Hepatocyte (in vitro differentiated cells): Measurements from ENCODE around the gene DGKD. TPM values are rescaled to one million over a fixed set of nuclear protein-coding genes. Genes with fewer than 3 reads are reported as not detected.

Experiments used
- DNase-seq: peaks from one replicate; pipeline ENCODE4 v3.0.0-alpha.2; 2016; ENCODE audit warnings: low spot score
- H2AFZ ChIP-seq: fragments of 200-600 bp; sonication (generic); 2 replicates; pipeline ENCODE4 v1.6.0; 2016; ENCODE audit warnings: antibody characterized with exemption, mild to moderate bottlenecking
- H3K27ac ChIP-seq: fragments of 200-600 bp; sonication (generic); 2 replicates; pipeline ENCODE4 v1.5.1; 2016; ENCODE audit warnings: mild to moderate bottlenecking
- H3K27me3 ChIP-seq: fragments of 200-600 bp; sonication (generic); 2 replicates; pipeline ENCODE4 v1.6.1; 2016
- H3K36me3 ChIP-seq: fragments of 200-600 bp; sonication (generic); replicated peaks from 2 replicates; pipeline ENCODE4 v1.5.1; 2016; ENCODE audit warnings: low read depth; ENCODE audit not compliant: insufficient read depth
- H3K4me1 ChIP-seq: fragments of 200-600 bp; sonication (generic); 2 replicates; pipeline ENCODE4 v1.5.1; 2016; ENCODE audit warnings: mild to moderate bottlenecking, moderate library complexity; ENCODE audit not compliant: insufficient read depth
- H3K4me2 ChIP-seq: fragments of 200-600 bp; sonication (generic); 2 replicates; pipeline ENCODE4 v1.6.0; 2016
- H3K4me3 ChIP-seq: fragments of 200-600 bp; sonication (generic); 2 replicates; pipeline ENCODE4 v1.5.1; 2016; ENCODE audit warnings: mild to moderate bottlenecking
- H3K79me2 ChIP-seq: fragments of 200-600 bp; sonication (generic); 2 replicates; pipeline ENCODE4 v1.6.0; 2017; ENCODE audit warnings: mild to moderate bottlenecking
- H3K9me2 ChIP-seq: fragments of 200-600 bp; sonication (generic); replicated peaks from 2 replicates; pipeline ENCODE4 v1.6.0; 2017; ENCODE audit warnings: mild to moderate bottlenecking; ENCODE audit not compliant: insufficient read depth
- H3K9me3 ChIP-seq: fragments of 200-600 bp; sonication (generic); 2 replicates; pipeline ENCODE4 v1.5.1; 2016; ENCODE audit warnings: low read depth, mild to moderate bottlenecking
- H4K20me1 ChIP-seq: fragments of 200-600 bp; sonication (generic); 2 replicates; pipeline ENCODE4 v1.6.0; 2016; ENCODE audit warnings: mild to moderate bottlenecking; ENCODE audit not compliant: insufficient read depth, poor library complexity, severe bottlenecking
- EZH2 ChIP-seq: fragments of 200-600 bp; sonication (generic); IDR thresholded peaks from 2 replicates; pipeline ENCODE4 v1.6.1; 2016; ENCODE audit warnings: antibody characterized with exemption, mild to moderate bottlenecking, borderline replicate concordance
- EZH2phosphoT487 ChIP-seq: fragments of 200-600 bp; sonication (generic); IDR thresholded peaks from one replicate; pipeline ENCODE4 v1.6.1; 2018; ENCODE audit warnings: antibody characterized with exemption, mild to moderate bottlenecking, low read depth, moderate library complexity; ENCODE audit not compliant: unreplicated experiment, severe bottlenecking
- WGBS: methylation state at CpG from one replicate; pipeline ENCODE4 v1.1.6; 2016; ENCODE audit warnings: low lambda C conversion rate; ENCODE audit errors: missing lambda C conversion rate; 5-methylcytosine and 5-hydroxymethylcytosine counted together
- polyA plus RNA-seq: library from polyadenylated mRNA; unstranded; fragments of >200 nt; fragmentation: Nextera tagmentation; extraction: Ambion mirVana; gene quantifications from 2 replicates; pipeline ENCODE4 v1.2.1, GENCODE V29; 2016
- total RNA-seq: library from RNA; depleted of rRNA; stranded (reverse); fragments of >200 nt; gene quantifications from 2 replicates; pipeline ENCODE4 v1.2.3, GENCODE V29; 2014
- TF ChIP-seq, protein P1 (sequence below): fragments of 200-600 bp; sonication (generic); IDR thresholded peaks from 2 replicates; pipeline ENCODE4 v1.5.1; 2016; ENCODE audit warnings: antibody characterized with exemption, mild to moderate bottlenecking; ENCODE audit not compliant: poor library complexity

The DGKD gene
- total and polyA plus RNA-seq, 2 experiments from 2014 or later, result 14.2 to 14.3 TPM

DNA sequence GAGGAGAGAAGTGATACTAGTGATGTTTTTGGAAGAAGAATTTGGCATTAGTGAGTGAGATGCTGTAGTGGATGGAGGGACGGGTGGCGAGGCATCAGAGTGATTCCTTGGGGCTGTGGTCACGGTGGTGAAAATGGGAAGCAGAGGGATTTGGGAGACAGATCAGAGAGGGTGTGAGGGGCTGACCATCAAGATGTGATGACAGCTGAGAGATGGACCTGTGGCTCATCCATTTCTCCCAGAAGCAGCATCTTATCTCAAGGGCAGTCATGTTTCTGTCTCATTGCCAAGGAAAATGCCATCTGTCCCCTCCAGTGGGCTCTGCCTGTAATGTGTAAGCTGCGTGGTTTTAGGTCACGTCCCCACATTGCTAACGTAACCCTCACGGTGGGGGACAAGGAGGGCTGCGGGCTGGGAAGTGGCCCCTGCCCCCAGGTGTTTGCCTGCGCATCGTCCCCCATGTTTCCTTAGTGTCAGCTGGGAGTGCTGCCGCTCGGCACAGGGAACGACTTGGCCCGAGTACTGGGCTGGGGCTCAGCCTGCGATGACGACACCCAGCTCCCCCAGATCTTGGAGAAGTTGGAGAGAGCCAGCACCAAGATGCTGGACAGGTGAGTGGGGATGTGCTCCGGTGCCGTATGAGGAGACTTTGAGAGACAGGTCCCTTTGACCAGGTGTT, 91.0 kb downstream of the DGKD start:
- no peak overlapping the region for H3K4me3 ChIP-seq
- no peaks in the 10 kb centered on the region for H3K36me3 ChIP-seq

DNA sequence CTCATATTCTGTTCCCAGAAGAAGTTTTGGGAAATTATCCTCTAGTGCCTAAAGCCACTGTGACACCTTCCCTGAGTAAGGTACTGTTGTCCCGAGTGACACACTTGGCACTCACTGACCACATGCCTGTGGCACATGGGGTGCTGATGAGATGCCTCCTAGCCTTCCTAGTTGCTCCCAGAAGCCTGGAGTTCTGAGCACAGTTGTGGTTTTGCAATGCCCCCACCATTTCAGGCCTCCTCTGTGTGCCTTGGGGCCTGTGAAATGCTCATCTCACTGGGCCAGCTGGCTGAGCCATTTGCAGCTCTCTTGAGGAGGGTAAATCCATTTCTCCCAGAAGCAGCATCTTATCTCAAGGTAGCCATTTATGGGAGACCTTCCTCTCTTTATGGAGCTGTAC, 91.8 kb downstream of the DGKD start:
- H3K36me3 ChIP-seq, result no peaks in the 10 kb centered on the region
- TF ChIP-seq, protein P1, sequence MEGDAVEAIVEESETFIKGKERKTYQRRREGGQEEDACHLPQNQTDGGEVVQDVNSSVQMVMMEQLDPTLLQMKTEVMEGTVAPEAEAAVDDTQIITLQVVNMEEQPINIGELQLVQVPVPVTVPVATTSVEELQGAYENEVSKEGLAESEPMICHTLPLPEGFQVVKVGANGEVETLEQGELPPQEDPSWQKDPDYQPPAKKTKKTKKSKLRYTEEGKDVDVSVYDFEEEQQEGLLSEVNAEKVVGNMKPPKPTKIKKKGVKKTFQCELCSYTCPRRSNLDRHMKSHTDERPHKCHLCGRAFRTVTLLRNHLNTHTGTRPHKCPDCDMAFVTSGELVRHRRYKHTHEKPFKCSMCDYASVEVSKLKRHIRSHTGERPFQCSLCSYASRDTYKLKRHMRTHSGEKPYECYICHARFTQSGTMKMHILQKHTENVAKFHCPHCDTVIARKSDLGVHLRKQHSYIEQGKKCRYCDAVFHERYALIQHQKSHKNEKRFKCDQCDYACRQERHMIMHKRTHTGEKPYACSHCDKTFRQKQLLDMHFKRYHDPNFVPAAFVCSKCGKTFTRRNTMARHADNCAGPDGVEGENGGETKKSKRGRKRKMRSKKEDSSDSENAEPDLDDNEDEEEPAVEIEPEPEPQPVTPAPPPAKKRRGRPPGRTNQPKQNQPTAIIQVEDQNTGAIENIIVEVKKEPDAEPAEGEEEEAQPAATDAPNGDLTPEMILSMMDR, result no peak
- TF ChIP-seq EZH2, result no peak
- no peak for TF ChIP-seq EZH2phosphoT487
- no peaks in the 10 kb centered on the region for H3K9me2 ChIP-seq
- H3K79me2 ChIP-seq, result no peaks in the 10 kb centered on the region
- DNase-seq, result no peak
- H3K4me2 ChIP-seq, result no peak overlapping the region
- no peaks in the 10 kb centered on the region for H3K27me3 ChIP-seq
- H2AFZ ChIP-seq, result no peak overlapping the region
- no peak overlapping the region for H3K4me3 ChIP-seq
- H3K27ac ChIP-seq, result no peak overlapping the region
- H3K4me1 ChIP-seq, result no peaks in the 10 kb centered on the region
- 100% methylated on average over 1 of the region's 1 CpG for WGBS
- no peaks in the 10 kb centered on the region for H3K9me3 ChIP-seq
- no peaks in the 10 kb centered on the region for H4K20me1 ChIP-seq

More for the DNA sequence above, 91.0 kb downstream of the DGKD start:
- no peak overlapping the region for H3K4me2 ChIP-seq
- H3K4me1 ChIP-seq, result no peaks in the 10 kb centered on the region
- no peaks in the 10 kb centered on the region for H3K9me3 ChIP-seq
- no peaks in the 10 kb centered on the region for H3K79me2 ChIP-seq
- H4K20me1 ChIP-seq, result no peaks in the 10 kb centered on the region
- H3K27me3 ChIP-seq, result no peaks in the 10 kb centered on the region
- H3K27ac ChIP-seq, result no peak overlapping the region
- H3K9me2 ChIP-seq, result no peaks in the 10 kb centered on the region
- no peak for TF ChIP-seq EZH2
- TF ChIP-seq, protein P1, result no peak
- WGBS, result 97% methylated on average over 18 of the region's 18 CpGs
- H2AFZ ChIP-seq, result no peak overlapping the region
- no peak for DNase-seq

DNA sequence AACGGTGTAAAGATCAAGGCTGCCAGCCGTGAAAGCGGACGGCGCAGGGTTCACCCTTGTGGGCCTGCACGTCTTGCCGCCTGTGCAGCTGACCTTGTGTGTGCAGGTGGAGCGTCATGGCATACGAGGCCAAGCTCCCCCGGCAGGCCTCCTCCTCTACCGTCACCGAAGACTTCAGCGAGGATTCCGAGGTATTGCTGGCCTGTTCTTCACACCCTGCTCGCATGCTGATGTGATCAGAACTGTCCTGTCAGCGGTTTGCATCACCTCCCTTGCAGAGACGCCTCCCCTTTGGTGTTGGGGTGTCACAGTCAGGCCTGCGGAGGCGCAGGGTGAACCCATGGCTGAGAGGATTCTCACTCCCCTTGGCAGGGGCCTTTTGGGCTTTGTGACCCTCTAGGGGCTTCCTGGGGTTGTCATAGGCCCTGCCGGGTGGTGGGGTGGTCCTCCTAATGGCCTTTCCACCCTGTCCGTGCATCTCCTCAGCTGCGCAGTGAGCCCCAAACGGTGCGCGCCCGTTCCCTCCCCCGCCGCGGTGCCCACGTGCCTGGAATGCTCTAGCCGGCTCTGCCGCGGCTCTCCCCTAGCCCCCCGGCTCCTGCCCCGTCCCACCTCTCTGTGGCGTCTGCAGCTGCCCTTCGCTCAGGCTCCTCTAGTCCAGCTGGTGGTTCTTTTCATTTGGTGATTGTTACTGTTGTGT, 92.5 kb downstream of the DGKD start:
- H3K9me3 ChIP-seq, result no peaks in the 10 kb centered on the region
- H3K79me2 ChIP-seq, result no peaks in the 10 kb centered on the region
- no peaks in the 10 kb centered on the region for H3K27me3 ChIP-seq
- H3K4me2 ChIP-seq, result no peak overlapping the region
- H3K27ac ChIP-seq, result no peak overlapping the region
- no peak for DNase-seq
- no peak overlapping the region for H2AFZ ChIP-seq
- TF ChIP-seq, protein P1, result no peak
- TF ChIP-seq EZH2, result no peak
- no peak for TF ChIP-seq EZH2phosphoT487
- no peak overlapping the region for H3K4me3 ChIP-seq
- no peaks in the 10 kb centered on the region for H3K36me3 ChIP-seq
- H3K9me2 ChIP-seq, result no peaks in the 10 kb centered on the region
- WGBS, result 97% methylated on average over 36 of the region's 37 CpGs
- no peaks in the 10 kb centered on the region for H4K20me1 ChIP-seq
- H3K4me1 ChIP-seq, result no peaks in the 10 kb centered on the region
